ENCODE data around the gene KRTAP10-4.

Gene KRTAP10-4

GRCh38 chr21:44593598-44594405, 20.3 kb downstream of the KRTAP10-4 start:
- TF ChIP-seq POLR2AphosphoS5 (IDR thresholded peaks at IDR 0.05; ENCODE audit: low read depth, low read length) = no peak
- TF ChIP-seq REST (IDR thresholded peaks at IDR 0.05; ENCODE audit: insufficient read depth in 1 of 2, low read depth in 2 of 2, low read length in 2 of 2) = no peak
- TF ChIP-seq FOXP2 (optimal IDR thresholded peaks at IDR 0.05; ENCODE audit: borderline replicate concordance, extremely low read depth, extremely low read length, insufficient read depth) = no peak
- TF ChIP-seq TAF1 (IDR thresholded peaks at IDR 0.05; ENCODE audit: borderline replicate concordance, insufficient read depth, low read length) = no peak
- no peak for TF ChIP-seq SIN3A (IDR thresholded peaks at IDR 0.05; ENCODE audit: borderline replicate concordance, insufficient read depth, low read length)

- no peak for TF ChIP-seq SIN3A (IDR thresholded peaks at IDR 0.05; ENCODE audit: borderline replicate concordance, insufficient read depth, low read length)
Measured at GRCh38 chr21:44594406-44594916, 20.9 kb downstream of the KRTAP10-4 start.

GRCh38 chr21:44595524-44595923, 22.0 kb downstream of the KRTAP10-4 start:
- TF ChIP-seq SIN3A (IDR thresholded peaks at IDR 0.05; ENCODE audit: borderline replicate concordance, insufficient read depth, low read length) (no peak), TAF1 (IDR thresholded peaks at IDR 0.05; ENCODE audit: borderline replicate concordance, insufficient read depth, low read length) (no peak), FOXP2 (optimal IDR thresholded peaks at IDR 0.05; ENCODE audit: borderline replicate concordance, extremely low read depth, extremely low read length, insufficient read depth) (no peak), POLR2AphosphoS5 (IDR thresholded peaks at IDR 0.05; ENCODE audit: low read depth, low read length) (no peak), REST (IDR thresholded peaks at IDR 0.05; ENCODE audit: insufficient read depth in 1 of 2, low read depth in 2 of 2, low read length in 2 of 2) (no peak)

- no peak for TF ChIP-seq REST (IDR thresholded peaks at IDR 0.05; ENCODE audit: insufficient read depth in 1 of 2, low read depth in 2 of 2, low read length in 2 of 2)
- TF ChIP-seq TAF1 (IDR thresholded peaks at IDR 0.05; ENCODE audit: borderline replicate concordance, insufficient read depth, low read length) = no peak
- no peak for TF ChIP-seq SIN3A (IDR thresholded peaks at IDR 0.05; ENCODE audit: borderline replicate concordance, insufficient read depth, low read length)
- TF ChIP-seq POLR2AphosphoS5 (IDR thresholded peaks at IDR 0.05; ENCODE audit: low read depth, low read length) = no peak
- TF ChIP-seq FOXP2 (optimal IDR thresholded peaks at IDR 0.05; ENCODE audit: borderline replicate concordance, extremely low read depth, extremely low read length, insufficient read depth) = no peak
Measured at GRCh38 chr21:44596068-44596725, 22.7 kb downstream of the KRTAP10-4 start.

GRCh38 chr21:44598061-44598460, 24.5 kb downstream of the KRTAP10-4 start:
- TF ChIP-seq POLR2AphosphoS5 (IDR thresholded peaks at IDR 0.05; ENCODE audit: low read depth, low read length) (no peak), TAF1 (IDR thresholded peaks at IDR 0.05; ENCODE audit: borderline replicate concordance, insufficient read depth, low read length) (no peak), FOXP2 (optimal IDR thresholded peaks at IDR 0.05; ENCODE audit: borderline replicate concordance, extremely low read depth, extremely low read length, insufficient read depth) (no peak), REST (IDR thresholded peaks at IDR 0.05; ENCODE audit: insufficient read depth in 1 of 2, low read depth in 2 of 2, low read length in 2 of 2) (no peak), SIN3A (IDR thresholded peaks at IDR 0.05; ENCODE audit: borderline replicate concordance, insufficient read depth, low read length) (no peak)
